Mucosa of gallbladder (tissue), 1 donor: ENCODE results near the gene ZNF689. TPM values are rescaled to one million over a fixed set of nuclear protein-coding genes. Genes with fewer than 3 reads are reported as not detected.
A peak's percentile ranks its signal among the peaks of the same experiment; 100 is the strongest.
"Not testable (repeated sequence)": the region's sequence is repeated elsewhere in the genome, so short reads cannot be mapped to it uniquely, and the experiment has no call there.

ENCODE experiments used
- DNase-seq: peaks from one replicate; pipeline ENCODE4 v3.0.0-alpha.2; 2020; ENCODE audit warnings: low spot score
- total RNA-seq: library from RNA; stranded (reverse); gene quantifications from one replicate; pipeline ENCODE4 v1.2.1, GENCODE V29; 2021
- donor health status: DM: no; HTN: no; CAD: no.

ZNF689 gene
- total RNA-seq, 1 donor from 2014 or later: 13.6 TPM

DNA sequence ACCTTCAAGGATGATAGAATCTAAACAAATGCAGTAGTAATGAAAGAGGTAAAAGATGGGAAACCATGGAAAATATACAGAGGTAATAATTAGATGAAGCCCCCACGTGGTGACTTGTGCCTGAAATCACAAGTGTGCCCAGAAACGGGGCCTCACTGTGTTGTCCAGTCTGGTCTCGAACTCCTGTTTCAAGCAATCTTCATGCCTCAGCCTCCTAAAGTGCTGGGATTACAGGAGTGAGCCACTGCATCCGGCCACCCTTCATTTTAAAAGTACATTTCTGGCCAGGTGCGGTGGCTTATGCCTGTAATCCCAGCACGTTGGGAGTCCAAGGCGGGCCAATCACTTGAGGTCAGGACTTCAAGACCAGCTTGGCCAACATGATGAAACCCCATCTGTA lies 26.4 kb upstream of the ZNF689 start:
- DNase-seq: no peak

DNA sequence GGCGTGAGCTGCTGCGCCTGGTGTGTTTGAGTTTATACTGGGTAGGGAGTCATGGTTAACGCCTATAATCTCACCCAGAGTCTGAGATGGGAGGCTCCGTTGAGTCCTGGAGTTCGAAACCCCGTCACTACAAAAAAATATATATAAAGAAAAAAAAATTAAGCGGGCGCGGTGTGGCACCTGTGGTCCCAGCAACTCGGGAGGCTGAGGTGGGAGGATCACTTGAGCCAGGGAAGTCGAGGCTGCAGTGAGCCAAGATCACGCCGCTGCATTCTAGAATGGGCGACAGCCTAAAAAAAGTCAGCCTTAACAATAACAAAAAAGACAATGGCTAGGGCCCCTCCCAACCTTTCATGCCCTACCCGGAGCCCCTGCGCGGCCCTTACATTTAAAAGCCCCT lies 23.3 kb upstream of the ZNF689 start:
- no peak for DNase-seq

DNA sequence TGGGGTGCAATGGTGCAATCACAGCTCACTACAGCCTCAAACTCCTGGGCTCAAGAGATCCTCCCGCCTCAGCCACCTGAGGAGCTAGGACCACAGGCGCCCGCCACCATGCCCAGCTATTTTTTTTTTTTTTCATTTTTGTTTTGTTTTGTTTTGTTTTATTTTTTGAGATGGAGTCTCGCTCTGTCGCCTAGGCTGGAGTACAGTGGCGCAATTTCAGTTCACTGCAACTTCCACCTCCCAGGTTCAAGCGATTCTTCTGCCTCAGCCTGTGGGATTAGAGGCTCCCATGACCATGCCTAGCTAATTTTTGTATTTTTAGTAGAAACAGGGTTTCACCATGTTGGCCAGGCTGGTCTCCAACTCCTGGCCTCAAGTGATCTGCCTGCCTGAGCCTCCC lies 22.3 kb upstream of the ZNF689 start:
- not testable (repeated sequence) for DNase-seq

DNA sequence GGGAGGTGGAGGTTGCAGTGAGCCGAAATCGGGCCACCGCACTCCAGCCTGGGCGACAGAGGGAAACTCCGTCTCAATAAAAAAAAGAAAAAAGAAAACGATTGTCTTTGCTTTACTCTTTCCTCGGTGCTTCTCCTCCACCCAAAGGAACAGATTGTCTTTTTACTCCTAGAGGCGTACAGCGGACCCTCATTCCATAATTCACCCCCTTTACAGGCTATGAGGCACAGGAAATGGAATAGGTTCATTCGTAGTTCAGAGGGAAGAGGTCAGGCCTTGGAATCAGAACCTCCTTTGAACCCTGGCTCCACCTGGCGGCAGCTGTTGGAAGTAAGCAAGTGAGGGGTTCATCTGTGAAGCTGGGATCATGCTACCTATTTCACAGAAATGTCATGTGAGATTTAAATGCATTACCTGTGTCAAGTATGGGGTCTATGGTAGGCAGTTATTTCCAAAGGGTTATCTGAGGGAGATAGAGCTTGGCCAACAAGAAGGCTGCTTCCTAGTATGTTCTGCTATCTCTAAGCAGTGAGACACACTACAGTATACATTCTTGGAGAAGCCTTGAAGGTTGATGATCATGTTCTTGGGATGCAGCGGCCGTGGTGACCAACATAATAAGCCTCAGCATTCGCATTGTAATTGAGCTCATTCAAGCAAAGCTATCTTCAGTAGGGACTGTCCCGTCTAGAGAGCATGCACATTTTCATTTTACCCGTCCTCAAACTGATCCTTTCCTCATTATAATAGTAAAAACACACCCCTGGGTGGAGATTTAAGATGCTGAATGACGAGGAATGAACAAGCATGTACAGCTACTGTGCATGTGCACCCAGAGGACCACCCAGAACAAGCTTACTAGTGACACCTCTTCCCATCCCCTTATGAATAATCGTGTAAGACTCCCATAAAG lies 18.7 kb upstream of the ZNF689 start:
- DNase-seq: peak; percentile 88

DNA sequence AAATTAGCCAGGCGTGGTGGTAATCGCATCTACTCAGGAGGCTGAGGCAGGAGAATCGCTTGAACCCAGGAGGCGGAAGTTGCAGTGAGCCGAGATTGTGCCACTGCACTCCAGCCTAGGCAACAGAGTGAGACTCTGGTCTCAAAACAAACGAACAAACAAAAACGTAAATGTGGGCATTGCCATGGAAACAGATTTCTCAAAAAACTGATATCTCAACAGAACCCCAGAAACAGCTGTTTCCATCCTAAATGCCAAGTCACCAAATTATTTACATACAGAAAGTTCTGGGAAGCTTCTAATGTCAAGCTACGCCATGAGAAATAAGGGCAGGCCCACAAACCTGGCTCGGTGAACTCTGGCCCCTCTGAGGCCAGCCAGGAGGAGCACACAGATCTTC lies 16.0 kb upstream of the ZNF689 start:
- no peak for DNase-seq

DNA sequence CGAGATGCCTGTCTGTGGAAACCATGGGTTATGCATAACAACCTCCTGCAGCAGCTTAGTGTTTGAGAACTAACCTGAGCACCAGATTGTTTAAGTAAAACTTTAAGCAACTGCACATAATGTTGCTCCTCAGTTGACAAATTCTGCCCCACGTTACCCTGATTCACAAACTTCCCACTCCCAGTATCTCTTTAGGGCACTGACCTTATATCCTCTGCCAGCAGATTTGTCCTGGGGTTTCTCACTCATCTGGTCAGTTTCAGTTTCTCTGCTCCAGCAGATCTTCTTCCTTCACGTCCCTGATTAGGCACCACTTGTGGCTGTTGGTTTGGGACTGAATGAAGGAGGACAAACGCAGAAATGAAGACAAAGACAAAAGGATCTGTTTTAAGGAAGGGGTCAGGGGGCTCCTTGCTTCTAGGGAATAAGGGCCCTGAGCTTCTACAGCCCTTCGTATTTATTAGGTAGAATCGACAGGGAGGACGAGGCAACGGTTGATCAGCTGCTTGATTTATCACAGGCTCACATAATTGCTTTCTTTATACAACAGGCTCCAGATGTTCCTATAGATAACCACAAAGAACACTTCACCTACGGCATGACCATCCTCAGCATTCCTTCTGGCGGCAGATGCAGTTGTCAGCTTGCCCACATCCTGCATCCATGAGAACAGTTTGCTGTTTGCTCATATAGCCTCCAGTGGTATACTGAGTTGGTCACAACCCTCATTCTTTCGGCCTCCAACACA lies 13.5 kb upstream of the ZNF689 start:
- DNase-seq: no peak

DNA sequence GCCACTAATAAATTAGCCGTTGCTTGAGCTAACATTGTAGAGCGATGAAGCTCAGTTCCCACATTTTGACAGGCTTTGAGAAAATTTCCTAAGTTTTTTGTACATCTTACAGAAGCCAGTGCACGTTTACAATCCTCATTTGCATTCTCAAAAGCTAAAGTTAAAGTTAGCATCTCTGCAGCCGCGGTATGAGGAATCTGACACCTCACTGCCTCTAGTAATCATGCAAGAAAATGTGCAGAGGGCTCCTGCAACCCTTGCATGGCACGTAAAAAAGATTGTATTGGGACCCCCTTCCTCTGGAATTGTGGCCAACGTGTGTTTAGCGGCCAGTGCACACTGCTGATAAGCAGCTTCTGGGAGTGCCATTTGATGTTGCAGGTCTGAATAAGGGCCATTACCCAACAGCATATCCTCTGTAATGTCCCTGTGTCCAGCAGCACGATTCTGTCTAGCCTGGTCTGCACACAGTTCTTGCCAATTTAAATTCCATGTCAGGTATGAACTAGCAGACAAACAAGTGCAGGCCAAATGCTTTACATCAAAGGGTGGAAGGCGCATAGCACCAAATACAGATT lies 12.4 kb upstream of the ZNF689 start:
- no peak for DNase-seq

DNA sequence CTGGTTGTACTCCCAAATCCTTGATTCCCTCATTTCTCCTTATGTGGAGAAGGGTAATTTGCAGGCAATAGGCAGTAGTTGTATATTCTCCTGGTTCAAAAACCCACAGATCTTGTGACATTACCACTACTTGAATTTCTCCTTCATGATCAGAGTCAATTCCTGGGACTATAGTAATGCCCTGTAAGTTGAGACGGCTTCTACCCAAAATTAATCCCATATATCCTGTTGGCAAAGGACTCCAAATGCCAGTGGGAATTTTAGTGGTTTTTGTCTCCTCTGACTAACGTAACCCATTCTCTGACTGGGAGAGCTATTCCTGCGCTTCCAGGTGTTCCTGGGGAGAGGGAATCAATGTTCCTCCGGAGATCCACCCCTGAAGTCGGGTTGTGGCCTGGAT lies 11.6 kb upstream of the ZNF689 start:
- no peak for DNase-seq

DNA sequence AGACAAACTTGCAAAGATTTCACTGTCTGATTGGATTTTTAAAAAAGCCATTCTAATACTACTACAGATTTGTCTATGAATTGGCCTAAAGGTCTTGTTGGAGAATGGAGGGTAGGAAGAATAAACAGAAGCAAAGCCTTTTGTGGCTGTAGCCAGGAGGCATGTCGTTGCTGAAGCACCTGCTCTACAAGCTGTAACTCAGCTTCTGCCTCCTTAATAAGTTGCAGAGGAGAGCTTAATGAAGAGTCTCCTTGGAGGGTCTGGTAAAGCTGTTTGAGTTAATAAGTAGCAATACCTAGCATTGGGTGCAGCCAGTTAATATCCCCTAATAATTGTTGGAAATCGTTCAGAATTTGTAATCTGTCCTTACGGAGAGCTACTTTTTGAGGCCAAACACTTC lies 10.0 kb upstream of the ZNF689 start:
- DNase-seq: no peak

DNA sequence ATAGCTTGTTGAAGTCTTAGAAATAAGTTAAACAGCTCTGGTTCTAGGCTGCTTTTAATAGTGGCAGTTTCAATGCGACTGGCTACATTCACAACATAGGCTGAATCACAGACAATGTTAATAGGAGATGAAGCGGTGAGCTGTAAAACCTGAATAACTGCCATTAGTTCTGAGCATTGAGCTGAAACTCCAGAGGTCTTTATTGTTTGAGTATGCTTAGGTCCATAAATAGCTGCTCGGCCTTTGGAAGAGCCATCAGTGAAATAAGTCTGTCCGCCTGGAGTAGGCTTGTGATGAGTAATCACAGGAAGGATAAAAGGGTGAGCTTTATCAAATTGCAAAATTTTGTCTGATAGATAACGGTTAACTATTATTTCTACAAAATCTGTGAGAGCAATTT lies 9.4 kb upstream of the ZNF689 start:
- no peak for DNase-seq

DNA sequence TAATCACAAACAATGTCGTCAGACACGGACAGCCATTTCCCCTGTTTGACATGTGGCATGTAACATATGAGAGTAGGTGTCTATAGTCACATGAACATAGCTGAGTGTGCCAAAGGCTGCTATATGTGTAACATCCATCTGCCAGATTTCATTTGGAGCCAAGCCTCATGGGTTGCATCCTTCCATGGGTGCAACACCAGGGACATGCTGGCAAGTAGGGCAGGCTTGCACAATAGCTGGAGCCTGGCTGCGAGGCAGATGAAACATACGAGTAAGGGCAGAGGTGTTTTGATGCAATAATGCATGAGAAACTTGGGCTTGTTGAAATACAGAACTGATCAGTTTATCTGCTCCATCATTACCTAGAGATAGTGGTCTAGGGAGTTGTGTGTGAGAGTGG lies 9.0 kb upstream of the ZNF689 start:
- no peak for DNase-seq

DNA sequence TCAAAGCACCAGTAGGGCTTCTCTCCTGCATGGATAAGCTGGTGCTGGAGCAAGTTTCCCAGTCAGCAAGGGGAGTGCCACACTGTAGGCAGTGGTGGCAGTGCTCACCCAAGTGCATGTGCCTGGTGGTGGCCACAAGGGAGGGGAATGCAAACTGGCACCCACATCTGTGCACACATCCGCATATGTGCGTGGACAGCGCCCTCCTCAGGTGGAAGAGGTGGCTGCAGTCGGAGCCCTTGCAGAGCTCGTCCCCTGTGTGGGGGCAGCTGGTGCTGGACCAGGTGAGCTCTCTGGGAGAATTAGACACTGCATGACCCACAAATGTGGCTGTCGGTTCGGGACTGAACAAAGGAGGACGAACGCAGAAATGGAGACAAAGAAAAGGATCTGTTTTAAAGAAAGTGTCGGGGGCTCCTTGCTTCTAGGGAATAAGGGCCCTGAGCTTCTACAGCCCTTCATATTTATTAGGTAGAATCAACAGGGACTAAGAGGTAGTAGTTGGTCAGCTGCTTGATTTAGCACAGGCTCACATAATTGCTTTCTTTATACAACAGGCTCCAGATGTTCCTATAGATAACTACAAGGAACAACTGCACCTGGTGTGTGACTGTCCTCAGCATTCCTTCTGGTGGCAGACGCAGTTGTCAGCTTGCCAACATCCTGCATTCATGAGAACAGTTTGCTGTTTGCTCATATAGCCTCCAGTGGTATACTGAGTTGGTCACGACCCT lies 5.3 kb upstream of the ZNF689 start:
- no peak for DNase-seq

DNA sequence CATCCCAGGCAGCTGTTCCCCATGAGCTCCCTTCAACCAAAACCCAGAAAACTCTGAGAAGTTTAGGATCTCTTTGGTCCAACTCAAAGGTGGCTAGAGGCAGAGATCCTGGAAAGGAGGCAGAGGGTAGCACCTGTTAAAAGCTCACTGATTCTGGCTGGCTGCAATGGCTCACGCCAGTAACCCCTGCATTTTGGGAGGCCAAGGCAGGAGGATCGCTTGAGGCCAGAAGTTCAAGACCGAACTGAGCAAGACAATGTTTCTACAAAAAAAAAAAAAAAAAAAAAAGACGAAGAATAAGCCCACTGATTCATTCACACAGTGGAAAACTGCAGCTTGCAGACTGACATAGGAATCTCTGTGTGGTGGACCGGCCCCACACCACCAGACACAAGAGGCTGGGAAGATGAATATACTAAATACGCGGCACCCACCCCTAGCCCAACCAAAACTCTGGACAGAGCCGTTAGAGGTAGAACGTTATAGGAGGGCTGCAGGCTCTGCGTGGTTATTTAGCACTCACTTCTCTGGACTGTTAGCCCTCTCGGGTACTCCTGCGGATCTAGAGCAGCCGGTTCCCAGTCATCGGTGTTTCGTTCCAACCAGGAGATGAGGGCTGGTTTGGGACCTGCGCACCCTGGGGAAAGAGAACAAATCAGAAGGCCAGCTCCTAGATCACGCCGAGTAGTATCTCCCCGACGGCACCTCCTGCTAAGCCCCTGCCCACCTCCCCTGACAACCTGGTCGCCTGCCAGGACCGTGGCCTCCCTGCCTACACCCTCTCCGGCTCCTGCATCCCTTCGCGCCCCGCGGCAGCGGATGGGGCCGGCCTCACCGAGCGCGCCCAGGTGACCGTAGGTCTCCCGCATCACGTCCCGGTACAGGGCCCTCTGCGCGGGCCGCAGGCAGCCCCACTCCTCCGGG lies 925 bp downstream of the ZNF689 start:
- no peak for DNase-seq

DNA sequence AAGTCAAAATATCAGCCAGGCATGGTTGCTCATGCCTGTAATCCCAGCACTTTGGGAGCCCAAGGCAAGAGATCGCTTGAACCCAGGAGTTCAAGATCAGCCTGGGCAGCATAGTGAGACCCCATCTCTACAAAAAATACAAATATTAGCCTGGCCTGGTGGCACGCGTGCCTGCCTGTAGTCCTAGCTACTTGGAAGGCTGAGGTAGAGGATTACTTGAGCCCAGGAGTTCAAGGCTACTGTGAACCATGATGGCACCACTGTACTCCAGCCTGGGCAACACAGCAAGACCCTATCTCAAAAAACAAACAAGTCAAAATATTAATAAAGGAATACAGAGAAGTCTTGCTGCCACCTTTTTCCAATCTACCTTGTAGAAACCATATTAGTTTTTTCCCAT lies 4.2 kb downstream of the ZNF689 start:
- DNase-seq: no peak

DNA sequence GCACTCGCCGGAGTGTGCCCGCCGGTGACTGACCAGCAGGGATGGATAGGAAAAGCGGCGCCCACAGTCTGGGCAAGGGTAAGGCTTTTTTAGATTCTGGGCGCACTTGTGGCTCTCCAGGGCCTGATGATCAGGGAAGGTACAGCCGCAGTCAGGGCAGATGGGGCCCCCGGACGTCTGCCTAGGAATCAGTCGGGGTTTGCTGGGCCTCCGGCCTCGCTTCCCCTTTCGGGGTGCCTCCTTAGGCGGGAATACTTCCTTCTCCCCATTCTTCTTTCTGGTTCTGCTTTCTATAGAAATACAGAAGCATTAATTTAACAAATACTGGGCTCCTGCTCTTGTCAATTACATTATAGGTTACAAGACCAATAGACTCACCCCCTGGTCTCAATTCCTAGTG lies 5.0 kb downstream of the ZNF689 start:
- DNase-seq: no peak

DNA sequence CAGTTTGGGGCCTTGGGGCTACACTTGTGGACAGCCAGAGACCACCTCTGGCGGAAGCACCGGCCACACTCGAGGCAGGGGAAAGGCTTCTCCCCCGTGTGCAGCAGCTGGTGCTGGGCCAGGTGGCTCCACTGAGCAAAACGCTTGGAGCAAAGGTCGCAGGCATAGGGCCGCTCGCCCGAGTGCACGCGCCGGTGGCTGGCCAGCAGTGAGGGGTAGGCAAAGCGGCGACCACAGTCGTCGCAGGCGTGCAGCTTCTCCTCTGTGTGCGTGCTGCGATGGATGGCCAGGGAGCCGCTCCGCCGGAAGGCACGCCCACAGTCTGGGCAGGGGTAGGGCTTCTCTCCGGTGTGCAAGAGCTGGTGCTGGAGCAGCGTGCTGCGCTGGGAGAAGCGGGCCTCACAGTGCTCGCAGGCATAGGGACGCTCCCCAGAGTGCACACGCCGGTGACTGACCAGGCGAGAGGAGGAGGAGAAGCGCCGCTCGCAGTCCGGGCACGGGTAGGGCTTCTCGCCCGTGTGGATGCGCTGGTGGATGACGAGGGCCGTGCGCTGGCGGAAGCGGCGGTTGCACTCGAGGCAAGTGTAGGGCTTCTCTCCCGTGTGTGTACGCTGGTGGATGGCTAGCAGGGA lies 5.8 kb downstream of the ZNF689 start:
- DNase-seq: no peak

DNA sequence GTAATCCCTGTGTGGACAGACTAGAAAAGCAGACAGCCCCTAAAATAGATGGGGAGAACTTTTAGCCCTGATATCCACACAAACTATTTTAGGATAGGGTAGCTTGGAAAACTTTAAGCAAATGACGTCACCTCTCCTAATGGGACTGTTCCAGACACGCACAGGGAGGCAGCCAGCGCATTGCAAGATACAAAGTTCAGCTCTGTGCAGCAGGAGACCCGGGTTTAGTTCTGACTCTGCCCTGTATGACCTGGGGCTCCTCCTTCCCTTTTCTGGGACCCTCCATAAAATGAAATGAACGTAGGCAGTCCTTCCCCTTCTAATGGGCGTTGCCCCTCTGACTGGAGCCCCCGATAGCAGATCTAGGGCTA lies 6.3 kb downstream of the ZNF689 start:
- DNase-seq: no peak

DNA sequence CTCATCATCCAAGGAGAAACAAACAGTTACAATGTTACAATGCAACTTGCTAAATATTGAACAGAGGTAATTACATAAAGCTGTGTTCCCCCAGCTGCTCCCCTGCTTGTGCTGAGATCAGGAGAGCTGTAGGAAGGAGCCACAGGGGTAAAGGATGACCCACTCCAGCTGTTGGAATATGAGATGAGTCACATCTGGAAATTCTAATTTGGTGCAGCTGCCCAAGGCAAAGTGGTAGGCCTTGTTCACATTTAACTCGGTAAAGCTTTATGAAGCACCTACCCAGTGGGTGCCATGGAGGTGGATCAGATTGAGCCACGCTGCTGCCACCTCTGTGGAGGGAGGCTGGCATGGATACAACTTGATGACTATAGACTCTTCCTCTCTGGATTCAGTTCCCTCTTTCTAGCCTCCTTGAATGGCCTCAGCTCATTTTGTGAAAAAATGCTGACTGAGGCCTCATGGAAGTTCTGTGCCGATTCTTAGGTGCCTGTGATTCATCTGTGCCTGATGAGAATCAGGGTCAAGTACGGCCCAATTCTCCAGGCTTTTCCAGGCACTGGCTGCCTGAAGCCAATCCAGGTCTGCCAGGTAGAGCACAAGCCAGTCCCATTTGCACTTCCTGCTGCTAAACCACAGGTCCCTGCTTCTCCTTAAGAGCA lies 7.4 kb downstream of the ZNF689 start:
- DNase-seq: no peak

DNA sequence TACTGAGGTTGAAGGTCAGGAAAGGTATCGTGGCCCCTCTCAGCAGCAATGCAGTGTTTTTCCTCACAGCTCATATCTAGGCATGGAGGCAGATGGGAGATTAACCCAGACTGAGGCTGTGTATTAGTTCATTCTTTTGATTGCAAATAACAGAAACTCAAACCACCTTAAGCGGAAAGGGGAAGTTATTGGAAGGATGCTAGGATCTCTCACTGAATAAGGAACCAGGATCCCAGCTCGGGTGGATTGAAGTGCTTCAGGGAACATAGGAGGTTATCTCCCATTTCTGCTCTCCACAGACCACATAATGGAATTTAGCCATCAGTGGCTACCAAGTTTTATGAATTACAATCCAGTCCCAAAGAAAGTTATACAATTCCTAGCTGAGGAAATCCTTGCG lies 8.2 kb downstream of the ZNF689 start:
- no peak for DNase-seq

DNA sequence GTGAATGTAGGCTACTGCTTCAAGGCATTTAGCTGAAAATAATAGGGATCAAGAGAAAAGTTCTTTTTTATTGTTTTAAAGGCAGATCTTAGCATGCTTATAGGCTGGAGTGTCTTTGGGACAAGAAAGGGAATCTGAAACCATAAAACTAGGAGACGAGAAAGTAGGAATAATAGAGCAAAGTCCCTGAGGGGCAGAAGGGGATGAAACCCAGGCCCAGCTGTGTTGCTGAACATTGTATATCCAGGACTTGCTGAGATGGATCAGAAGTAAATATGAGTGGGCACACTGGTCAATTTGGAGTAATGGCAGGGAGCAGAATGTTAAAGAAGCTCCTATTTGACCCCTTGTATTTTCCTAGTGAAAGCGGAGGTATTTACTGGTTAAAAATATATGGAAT lies 9.3 kb downstream of the ZNF689 start:
- no peak for DNase-seq
